ENCODE measurements around the gene ETV2. TPM values are rescaled to one million over a fixed set of nuclear protein-coding genes. Genes with fewer than 3 reads are reported as not detected.

ETV2 gene
- total RNA-seq, 1 experiment from 2014 or later: 1.5 TPM

GRCh38 chr19:35636651-35637050 lies 4.9 kb upstream of the ETV2 start:
- H3K79me2 ChIP-seq (ENCODE audit: insufficient read depth, low read length): no peaks in the 10 kb centered on the region
- intact Hi-C loops (cut with micrococcal nuclease): no loop called here
- H3K36me3 ChIP-seq (ENCODE audit: control insufficient read depth in 1 of 2, insufficient read depth in 2 of 2, low read length in 2 of 2): peaks cover 21 to 30% of the 10 kb centered on the region in 2 experiments; a peak in 3 of 4 replicates
- H3K4me1 ChIP-seq (ENCODE audit: control insufficient read depth in 1 of 2, insufficient read depth in 2 of 2, low read length in 2 of 2): 0 out of 4 replicates have a peak, but pooled peaks cover 0 to 4% of the 10 kb centered on the region in 2 experiments
- no peak for DNase-seq (ENCODE audit: low read depth, low spot score)
- no peaks in the 10 kb centered on the region for H3K9me3 ChIP-seq (ENCODE audit: control insufficient read depth in 1 of 2, insufficient read depth in 1 of 2, low read depth in 1 of 2, low read length in 2 of 2)
- no peak for ATAC-seq
- H3K9ac ChIP-seq (ENCODE audit: low read length): no peak overlapping the region
- H4K20me1 ChIP-seq (ENCODE audit: insufficient read depth): no peaks in the 10 kb centered on the region
- H3K27ac ChIP-seq (ENCODE audit: low read depth, low read length): no peak overlapping the region
- no peak overlapping the region for H3K4me3 ChIP-seq (replicated peaks in 1 of 2; ENCODE audit: low read depth in 1 of 2, low read length in 2 of 2)
- no peak overlapping the region for H3K4me2 ChIP-seq (ENCODE audit: low read length)
- no peaks in the 10 kb centered on the region for H3K9me2 ChIP-seq (ENCODE audit: insufficient read depth)
- H2AFZ ChIP-seq (ENCODE audit: low read depth, low read length, poor library complexity, severe bottlenecking): no peak overlapping the region
- H3K27me3 ChIP-seq (ENCODE audit: insufficient read depth, low read length): no peaks in the 10 kb centered on the region
- BruUV-seq (replicated peaks): no TSS peak
- ChIA-PET CTCF (no interaction called here), POLR2A (no interaction called here), RAD21 (ENCODE audit: low non-redundant PET in 1 of 2, low total read pairs in 2 of 2, uncharacterized antibody in 2 of 2, unreplicated experiment in 2 of 2) (no interaction called here)
- TF ChIP-seq, protein P1, sequence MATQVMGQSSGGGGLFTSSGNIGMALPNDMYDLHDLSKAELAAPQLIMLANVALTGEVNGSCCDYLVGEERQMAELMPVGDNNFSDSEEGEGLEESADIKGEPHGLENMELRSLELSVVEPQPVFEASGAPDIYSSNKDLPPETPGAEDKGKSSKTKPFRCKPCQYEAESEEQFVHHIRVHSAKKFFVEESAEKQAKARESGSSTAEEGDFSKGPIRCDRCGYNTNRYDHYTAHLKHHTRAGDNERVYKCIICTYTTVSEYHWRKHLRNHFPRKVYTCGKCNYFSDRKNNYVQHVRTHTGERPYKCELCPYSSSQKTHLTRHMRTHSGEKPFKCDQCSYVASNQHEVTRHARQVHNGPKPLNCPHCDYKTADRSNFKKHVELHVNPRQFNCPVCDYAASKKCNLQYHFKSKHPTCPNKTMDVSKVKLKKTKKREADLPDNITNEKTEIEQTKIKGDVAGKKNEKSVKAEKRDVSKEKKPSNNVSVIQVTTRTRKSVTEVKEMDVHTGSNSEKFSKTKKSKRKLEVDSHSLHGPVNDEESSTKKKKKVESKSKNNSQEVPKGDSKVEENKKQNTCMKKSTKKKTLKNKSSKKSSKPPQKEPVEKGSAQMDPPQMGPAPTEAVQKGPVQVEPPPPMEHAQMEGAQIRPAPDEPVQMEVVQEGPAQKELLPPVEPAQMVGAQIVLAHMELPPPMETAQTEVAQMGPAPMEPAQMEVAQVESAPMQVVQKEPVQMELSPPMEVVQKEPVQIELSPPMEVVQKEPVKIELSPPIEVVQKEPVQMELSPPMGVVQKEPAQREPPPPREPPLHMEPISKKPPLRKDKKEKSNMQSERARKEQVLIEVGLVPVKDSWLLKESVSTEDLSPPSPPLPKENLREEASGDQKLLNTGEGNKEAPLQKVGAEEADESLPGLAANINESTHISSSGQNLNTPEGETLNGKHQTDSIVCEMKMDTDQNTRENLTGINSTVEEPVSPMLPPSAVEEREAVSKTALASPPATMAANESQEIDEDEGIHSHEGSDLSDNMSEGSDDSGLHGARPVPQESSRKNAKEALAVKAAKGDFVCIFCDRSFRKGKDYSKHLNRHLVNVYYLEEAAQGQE (IDR thresholded peaks at IDR 0.05; ENCODE audit: low read depth): no peak
- TF ChIP-seq EZH2 (IDR thresholded peaks at IDR 0.05) (no peak), FOSL1 (IDR thresholded peaks at IDR 0.05; ENCODE audit: low read depth) (no peak), SP1 (IDR thresholded peaks at IDR 0.05; ENCODE audit: low read depth) (no peak), RAD21 (IDR thresholded peaks at IDR 0.05; ENCODE audit: low read depth) (no peak), YY1 (IDR thresholded peaks at IDR 0.05; ENCODE audit: extremely low read depth, insufficient replicate concordance, low read depth, low read length) (no peak), CEBPB (IDR thresholded peaks at IDR 0.05; ENCODE audit: low read depth) (no peak), SRF (IDR thresholded peaks at IDR 0.05; ENCODE audit: low read depth) (no peak), EZH2phosphoT487 (IDR thresholded peaks at IDR 0.05; ENCODE audit: borderline replicate concordance) (no peak), CBX3 (IDR thresholded peaks at IDR 0.05; ENCODE audit: low read depth) (no peak), SIN3A (IDR thresholded peaks at IDR 0.05; ENCODE audit: low read depth) (no peak), POLR2A (IDR thresholded peaks at IDR 0.05; ENCODE audit: borderline replicate concordance, extremely low read depth, insufficient read depth, insufficient read length) (no peak), TCF7L2 (IDR thresholded peaks at IDR 0.05; ENCODE audit: borderline replicate concordance, extremely low read depth, insufficient read depth, insufficient read length) (no peak), ELF1 (IDR thresholded peaks at IDR 0.05; ENCODE audit: borderline replicate concordance, low read depth) (no peak), ZFX (IDR thresholded peaks at IDR 0.05) (no peak), EGR1 (IDR thresholded peaks at IDR 0.05; ENCODE audit: low read depth) (no peak), ZNF274 (IDR thresholded peaks at IDR 0.05; ENCODE audit: low read depth, low read length) (no peak)
- TF ChIP-seq, protein P2, sequence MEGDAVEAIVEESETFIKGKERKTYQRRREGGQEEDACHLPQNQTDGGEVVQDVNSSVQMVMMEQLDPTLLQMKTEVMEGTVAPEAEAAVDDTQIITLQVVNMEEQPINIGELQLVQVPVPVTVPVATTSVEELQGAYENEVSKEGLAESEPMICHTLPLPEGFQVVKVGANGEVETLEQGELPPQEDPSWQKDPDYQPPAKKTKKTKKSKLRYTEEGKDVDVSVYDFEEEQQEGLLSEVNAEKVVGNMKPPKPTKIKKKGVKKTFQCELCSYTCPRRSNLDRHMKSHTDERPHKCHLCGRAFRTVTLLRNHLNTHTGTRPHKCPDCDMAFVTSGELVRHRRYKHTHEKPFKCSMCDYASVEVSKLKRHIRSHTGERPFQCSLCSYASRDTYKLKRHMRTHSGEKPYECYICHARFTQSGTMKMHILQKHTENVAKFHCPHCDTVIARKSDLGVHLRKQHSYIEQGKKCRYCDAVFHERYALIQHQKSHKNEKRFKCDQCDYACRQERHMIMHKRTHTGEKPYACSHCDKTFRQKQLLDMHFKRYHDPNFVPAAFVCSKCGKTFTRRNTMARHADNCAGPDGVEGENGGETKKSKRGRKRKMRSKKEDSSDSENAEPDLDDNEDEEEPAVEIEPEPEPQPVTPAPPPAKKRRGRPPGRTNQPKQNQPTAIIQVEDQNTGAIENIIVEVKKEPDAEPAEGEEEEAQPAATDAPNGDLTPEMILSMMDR (IDR thresholded peaks at IDR 0.05 in 2 of 3, conservative IDR thresholded peaks at IDR 0.05 in 1 of 3; ENCODE audit: borderline replicate concordance in 1 of 3, insufficient read depth in 1 of 3, low read depth in 2 of 3, low read length in 2 of 3): no peak
- TF ChIP-seq, protein P3, sequence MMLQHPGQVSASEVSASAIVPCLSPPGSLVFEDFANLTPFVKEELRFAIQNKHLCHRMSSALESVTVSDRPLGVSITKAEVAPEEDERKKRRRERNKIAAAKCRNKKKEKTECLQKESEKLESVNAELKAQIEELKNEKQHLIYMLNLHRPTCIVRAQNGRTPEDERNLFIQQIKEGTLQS (IDR thresholded peaks at IDR 0.05): no peak
- TF ChIP-seq, protein P4, sequence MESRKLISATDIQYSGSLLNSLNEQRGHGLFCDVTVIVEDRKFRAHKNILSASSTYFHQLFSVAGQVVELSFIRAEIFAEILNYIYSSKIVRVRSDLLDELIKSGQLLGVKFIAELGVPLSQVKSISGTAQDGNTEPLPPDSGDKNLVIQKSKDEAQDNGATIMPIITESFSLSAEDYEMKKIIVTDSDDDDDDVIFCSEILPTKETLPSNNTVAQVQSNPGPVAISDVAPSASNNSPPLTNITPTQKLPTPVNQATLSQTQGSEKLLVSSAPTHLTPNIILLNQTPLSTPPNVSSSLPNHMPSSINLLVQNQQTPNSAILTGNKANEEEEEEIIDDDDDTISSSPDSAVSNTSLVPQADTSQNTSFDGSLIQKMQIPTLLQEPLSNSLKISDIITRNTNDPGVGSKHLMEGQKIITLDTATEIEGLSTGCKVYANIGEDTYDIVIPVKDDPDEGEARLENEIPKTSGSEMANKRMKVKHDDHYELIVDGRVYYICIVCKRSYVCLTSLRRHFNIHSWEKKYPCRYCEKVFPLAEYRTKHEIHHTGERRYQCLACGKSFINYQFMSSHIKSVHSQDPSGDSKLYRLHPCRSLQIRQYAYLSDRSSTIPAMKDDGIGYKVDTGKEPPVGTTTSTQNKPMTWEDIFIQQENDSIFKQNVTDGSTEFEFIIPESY (IDR thresholded peaks at IDR 0.05; ENCODE audit: extremely low read depth, insufficient replicate concordance, low read length): no peak

Measured in HCT116 (cell line).